HG03196 (cell line): ENCODE data around the gene PTPRN2.
"Not testable (repeated sequence)": the region's sequence is repeated elsewhere in the genome, so short reads cannot be mapped to it uniquely, and the experiment has no call there.

ENCODE experiments used
- ATAC-seq: cut with Tn5 transposase; IDR thresholded peaks from one replicate; pipeline ENCODE4 v1.9.1; 2021; ENCODE audit not compliant: unreplicated experiment

PTPRN2 gene

GRCh38 chr7:158356454-158356853 lies 231.2 kb downstream of the PTPRN2 start:
- no peak for ATAC-seq

GRCh38 chr7:158355456-158356065 lies 232.1 kb downstream of the PTPRN2 start:
- ATAC-seq, result no peak

GRCh38 chr7:158354861-158355260 lies 232.8 kb downstream of the PTPRN2 start:
- no peak for ATAC-seq

GRCh38 chr7:158353606-158354570 lies 233.7 kb downstream of the PTPRN2 start:
- no peak for ATAC-seq

GRCh38 chr7:158351899-158352729 lies 235.5 kb downstream of the PTPRN2 start:
- not testable (repeated sequence) for ATAC-seq

- ATAC-seq, result no peak
Measured at GRCh38 chr7:158351481-158351880, 236.1 kb downstream of the PTPRN2 start.

- ATAC-seq, result no peak
Measured at GRCh38 chr7:158351051-158351450, 236.6 kb downstream of the PTPRN2 start.

- ATAC-seq, result no peak
Measured at GRCh38 chr7:158350166-158350900, 237.3 kb downstream of the PTPRN2 start.

GRCh38 chr7:158348446-158348845 lies 239.2 kb downstream of the PTPRN2 start:
- no peak for ATAC-seq

- not testable (repeated sequence) for ATAC-seq
Measured at GRCh38 chr7:158348039-158348438, 239.6 kb downstream of the PTPRN2 start.

GRCh38 chr7:158345731-158346130 lies 241.9 kb downstream of the PTPRN2 start:
- no peak for ATAC-seq

- no peak for ATAC-seq
Measured at GRCh38 chr7:158344706-158345300, 242.8 kb downstream of the PTPRN2 start.

- ATAC-seq, result no peak
Measured at GRCh38 chr7:158343936-158344455, 243.6 kb downstream of the PTPRN2 start.

- no peak for ATAC-seq
Measured at GRCh38 chr7:158343526-158343925, 244.1 kb downstream of the PTPRN2 start.

GRCh38 chr7:158341097-158341496 lies 246.5 kb downstream of the PTPRN2 start:
- ATAC-seq, result not testable (repeated sequence)

- not testable (repeated sequence) for ATAC-seq
Measured at GRCh38 chr7:158336952-158337351, 250.7 kb downstream of the PTPRN2 start.

GRCh38 chr7:158332516-158332915 lies 255.1 kb downstream of the PTPRN2 start:
- not testable (repeated sequence) for ATAC-seq

- ATAC-seq, result not testable (repeated sequence)
Measured at GRCh38 chr7:158331826-158332450, 255.7 kb downstream of the PTPRN2 start.

- no peak for ATAC-seq
Measured at GRCh38 chr7:158329686-158330085, 257.9 kb downstream of the PTPRN2 start.
